Neural cell (in vitro differentiated cells): ENCODE measurements around the gene BCAS1.

Source experiments
- CTCF ChIP-seq: fragments of 450-650 bp; IDR thresholded peaks from 2 replicates; pipeline ENCODE4 v1.5.1; 2014; ENCODE audit warnings: antibody characterized with exemption, mild to moderate bottlenecking, moderate library complexity; ENCODE audit not compliant: poor library complexity, severe bottlenecking
- EZH2 ChIP-seq: fragments of 200-600, 300-800 bp; shearing (Covaris generic), sonication (generic); IDR thresholded peaks from 2 replicates; pipeline ENCODE4 v1.6.1; 2014; ENCODE audit warnings: antibody characterized with exemption, low read length, borderline replicate concordance, mild to moderate bottlenecking; ENCODE audit not compliant: insufficient read depth, poor library complexity, severe bottlenecking
- MXI1 ChIP-seq: fragments of 450-650 bp; conservative IDR thresholded peaks from 2 replicates; pipeline ENCODE4 v1.6.1; 2014; ENCODE audit warnings: antibody characterized with exemption, mild to moderate bottlenecking; ENCODE audit not compliant: poor library complexity, severe bottlenecking
- POLR2AphosphoS5 ChIP-seq: IDR thresholded peaks from 2 replicates; pipeline ENCODE4 v1.6.1; 2012

- TF ChIP-seq CTCF (peak; percentile 9), POLR2AphosphoS5 (no peak), MXI1 (no peak), EZH2 (no peak)
Observed at GRCh38 chr20:53914781-53915445, 155.5 kb downstream of the BCAS1 start.
